Measurements from ENCODE around the gene MAP4K4.

Gene MAP4K4

DNA sequence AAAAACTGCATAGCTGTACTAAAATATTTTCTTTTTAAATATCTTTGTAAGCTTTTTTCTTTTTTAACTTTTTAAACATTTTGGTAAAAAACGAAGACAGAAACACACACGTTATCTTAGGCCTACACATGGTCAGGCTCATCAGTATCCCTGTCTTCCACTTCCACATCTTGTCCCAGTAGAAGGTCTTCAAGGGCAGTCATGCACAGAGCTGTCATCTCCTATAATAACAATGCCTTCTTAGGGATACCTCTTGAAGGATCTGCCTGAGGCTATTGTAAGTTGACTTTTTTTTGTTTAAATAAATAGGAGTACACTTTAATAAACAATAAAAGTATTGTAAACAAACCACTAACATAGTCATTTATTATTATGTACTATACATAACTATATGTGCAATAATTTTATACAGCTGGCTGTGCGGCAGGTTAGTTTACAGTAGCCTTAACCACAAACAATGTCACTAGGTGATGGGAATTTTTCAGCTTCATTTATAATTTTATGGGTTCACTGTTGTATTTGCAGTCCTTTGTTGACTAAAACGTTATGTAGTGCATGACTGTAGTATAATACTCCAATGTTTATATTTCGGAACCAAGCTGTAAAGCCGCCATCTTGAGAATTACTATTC, 124.4 kb downstream of the MAP4K4 start:
- DNase-seq (ENCODE audit: low read depth): no peak
- H3K4me3 ChIP-seq (ENCODE audit: control insufficient read depth, low read depth, low read length): no peak overlapping the region
- no peak for TF ChIP-seq CTCF (conservative IDR thresholded peaks at IDR 0.05; ENCODE audit: control insufficient read depth, insufficient read depth, low read depth, low read length)

DNA sequence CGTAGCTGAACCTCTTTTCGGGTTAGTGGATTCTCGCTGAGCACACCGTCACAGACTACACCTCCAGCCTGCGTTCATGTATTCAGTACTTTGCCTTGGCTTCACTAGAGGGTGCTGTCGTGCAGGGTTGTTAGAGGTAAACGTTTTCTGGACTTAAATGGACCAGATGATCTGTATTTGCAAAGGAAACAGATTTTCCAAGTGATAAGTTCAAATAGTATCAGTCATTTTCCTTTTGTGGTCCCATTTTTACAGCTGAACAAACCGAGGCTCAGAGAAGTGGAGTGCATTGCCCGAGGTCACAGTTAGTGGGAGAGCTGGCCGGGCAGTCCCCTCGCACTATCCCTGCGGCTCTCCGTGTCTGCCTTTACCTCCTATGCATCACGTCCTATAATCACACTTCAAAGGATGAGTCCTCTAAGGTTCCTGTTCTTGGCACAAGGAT, 125.9 kb downstream of the MAP4K4 start:
- DNase-seq (ENCODE audit: low read depth): peak; percentile 80
- peak; percentile 74 for TF ChIP-seq CTCF (conservative IDR thresholded peaks at IDR 0.05; ENCODE audit: control insufficient read depth, insufficient read depth, low read depth, low read length)
- no peak overlapping the region for H3K4me3 ChIP-seq (ENCODE audit: control insufficient read depth, low read depth, low read length)

DNA sequence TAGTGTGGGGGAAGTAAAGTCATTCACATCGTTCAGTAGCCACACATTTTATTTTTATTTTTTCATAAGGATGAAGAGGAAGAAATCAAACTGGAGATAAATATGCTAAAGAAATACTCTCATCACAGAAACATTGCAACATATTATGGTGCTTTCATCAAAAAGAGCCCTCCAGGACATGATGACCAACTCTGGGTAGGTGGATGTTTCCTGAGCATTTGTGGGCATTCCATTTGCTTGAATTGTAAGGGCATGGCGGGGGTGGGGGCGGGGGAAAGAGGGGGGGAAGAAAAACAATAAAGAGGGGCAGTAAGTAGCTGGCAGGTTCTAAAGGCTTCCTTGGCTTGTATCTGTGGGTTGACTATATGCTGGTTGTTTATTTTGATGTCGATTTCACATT, 126.4 kb downstream of the MAP4K4 start:
- H3K4me3 ChIP-seq (ENCODE audit: control insufficient read depth, low read depth, low read length): no peak overlapping the region
- DNase-seq (ENCODE audit: low read depth): peak; percentile 76
- TF ChIP-seq CTCF (conservative IDR thresholded peaks at IDR 0.05; ENCODE audit: control insufficient read depth, insufficient read depth, low read depth, low read length): no peak

GRCh38 chr2:101826716-101827115, 129.2 kb downstream of the MAP4K4 start:
- TF ChIP-seq CTCF (conservative IDR thresholded peaks at IDR 0.05; ENCODE audit: control insufficient read depth, insufficient read depth, low read depth, low read length): no peak
- DNase-seq (ENCODE audit: low read depth): no peak
- H3K4me3 ChIP-seq (ENCODE audit: control insufficient read depth, low read depth, low read length): no peak overlapping the region

DNA sequence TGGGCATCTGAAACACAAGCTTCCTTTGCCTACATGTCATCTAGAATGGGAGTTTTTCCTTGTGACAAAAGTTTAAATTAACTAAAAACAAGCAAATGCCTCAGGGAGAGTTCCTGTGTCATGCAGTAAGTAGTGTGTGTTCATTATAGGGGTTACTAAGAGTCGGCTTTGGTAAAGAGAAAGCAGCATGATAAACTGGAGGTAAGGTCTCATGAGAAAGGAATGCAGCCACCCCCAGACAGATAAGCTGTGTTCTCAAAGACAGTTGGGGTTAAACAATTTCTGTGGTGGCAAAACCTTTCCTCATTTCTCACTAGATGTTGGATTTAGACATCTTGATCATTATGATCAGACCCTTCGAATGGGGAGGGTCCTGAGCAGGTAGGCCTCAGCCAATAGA, 129.7 kb downstream of the MAP4K4 start:
- TF ChIP-seq CTCF (conservative IDR thresholded peaks at IDR 0.05; ENCODE audit: control insufficient read depth, insufficient read depth, low read depth, low read length): no peak
- peak; percentile 84 for DNase-seq (ENCODE audit: low read depth)

DNA sequence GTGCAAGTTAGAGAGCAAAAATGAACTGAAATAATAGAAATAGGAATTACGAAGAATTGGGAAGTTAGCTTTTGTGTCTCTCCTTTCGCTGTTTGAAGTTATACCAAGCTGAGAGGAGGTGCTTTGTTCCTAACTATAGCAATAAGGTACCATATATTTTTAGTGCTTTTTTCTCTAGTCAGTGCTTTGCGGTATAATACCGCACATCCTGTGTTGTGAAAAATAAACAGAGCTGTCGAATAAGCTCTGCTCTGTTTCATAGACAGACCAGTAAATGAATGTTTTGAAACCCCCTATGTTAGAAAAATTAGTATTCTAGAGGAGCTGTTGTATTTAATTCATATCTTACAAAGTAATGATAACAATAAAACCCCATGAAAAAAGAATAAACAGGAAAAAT, 130.8 kb downstream of the MAP4K4 start:
- DNase-seq (ENCODE audit: low read depth): no peak
- H3K4me3 ChIP-seq (ENCODE audit: control insufficient read depth, low read depth, low read length): no peak overlapping the region

More for the DNA sequence above, 129.7 kb downstream of the MAP4K4 start:
- H3K4me3 ChIP-seq (ENCODE audit: control insufficient read depth, low read depth, low read length): no peak overlapping the region

More for the DNA sequence above, 130.8 kb downstream of the MAP4K4 start:
- TF ChIP-seq CTCF (conservative IDR thresholded peaks at IDR 0.05; ENCODE audit: control insufficient read depth, insufficient read depth, low read depth, low read length): no peak

Data from fibroblast of mammary gland (primary cell).